Measurements from ENCODE around the gene SRM. TPM values are rescaled to one million over a fixed set of nuclear protein-coding genes. Genes with fewer than 3 reads are reported as not detected.
"Not testable (repeated sequence)": the region's sequence is repeated elsewhere in the genome, so short reads cannot be mapped to it uniquely, and the experiment has no call there.

The SRM gene
- total and polyA plus RNA-seq, 8 donors: 51.8 to 266 (median 94.8) TPM

DNA sequence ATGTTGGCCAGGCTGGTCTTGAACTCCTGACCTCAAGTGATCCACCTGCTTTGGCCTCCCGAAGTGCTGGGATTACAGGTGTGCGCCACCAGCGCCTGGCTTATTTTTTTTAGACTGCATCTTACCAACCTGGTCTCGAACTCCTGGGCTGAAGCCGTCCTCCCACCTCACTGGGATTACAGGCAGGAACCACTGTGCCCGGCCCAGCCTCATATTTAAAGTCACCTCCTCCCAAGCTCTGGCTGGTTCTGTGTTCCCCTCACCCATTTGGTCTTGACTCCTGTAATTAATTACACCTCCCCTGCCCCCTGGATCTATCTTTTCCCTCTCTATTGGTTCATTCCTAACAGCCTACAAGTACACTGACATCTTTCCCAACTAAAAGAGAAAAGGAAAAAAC is 41.5 kb upstream of the SRM start:
- TF ChIP-seq, protein P1, sequence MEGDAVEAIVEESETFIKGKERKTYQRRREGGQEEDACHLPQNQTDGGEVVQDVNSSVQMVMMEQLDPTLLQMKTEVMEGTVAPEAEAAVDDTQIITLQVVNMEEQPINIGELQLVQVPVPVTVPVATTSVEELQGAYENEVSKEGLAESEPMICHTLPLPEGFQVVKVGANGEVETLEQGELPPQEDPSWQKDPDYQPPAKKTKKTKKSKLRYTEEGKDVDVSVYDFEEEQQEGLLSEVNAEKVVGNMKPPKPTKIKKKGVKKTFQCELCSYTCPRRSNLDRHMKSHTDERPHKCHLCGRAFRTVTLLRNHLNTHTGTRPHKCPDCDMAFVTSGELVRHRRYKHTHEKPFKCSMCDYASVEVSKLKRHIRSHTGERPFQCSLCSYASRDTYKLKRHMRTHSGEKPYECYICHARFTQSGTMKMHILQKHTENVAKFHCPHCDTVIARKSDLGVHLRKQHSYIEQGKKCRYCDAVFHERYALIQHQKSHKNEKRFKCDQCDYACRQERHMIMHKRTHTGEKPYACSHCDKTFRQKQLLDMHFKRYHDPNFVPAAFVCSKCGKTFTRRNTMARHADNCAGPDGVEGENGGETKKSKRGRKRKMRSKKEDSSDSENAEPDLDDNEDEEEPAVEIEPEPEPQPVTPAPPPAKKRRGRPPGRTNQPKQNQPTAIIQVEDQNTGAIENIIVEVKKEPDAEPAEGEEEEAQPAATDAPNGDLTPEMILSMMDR (IDR thresholded peaks at IDR 0.05): no peak
- Histone ChIP-seq H3K36me3 (peaks cover 0 to 6% (median 1%) of the 10 kb centered on the region in 3 donors), H3K9me3 (no peaks in the 10 kb centered on the region), H3K27ac (no peak overlapping the region), H3K27me3 (no peaks in the 10 kb centered on the region), H3K4me1 (peaks cover 0 to 10% (median 7%) of the 10 kb centered on the region in 3 donors), H3K4me3 (no peak overlapping the region)
- intact Hi-C loops (cut with DNase I): no loop called here
- FAIRE-seq (no peak), ATAC-seq (no peak), DNase-seq (no peak)
- WGBS, 2 donors: 82 to 84% methylated on average over 6 of the region's 6 CpGs

DNA sequence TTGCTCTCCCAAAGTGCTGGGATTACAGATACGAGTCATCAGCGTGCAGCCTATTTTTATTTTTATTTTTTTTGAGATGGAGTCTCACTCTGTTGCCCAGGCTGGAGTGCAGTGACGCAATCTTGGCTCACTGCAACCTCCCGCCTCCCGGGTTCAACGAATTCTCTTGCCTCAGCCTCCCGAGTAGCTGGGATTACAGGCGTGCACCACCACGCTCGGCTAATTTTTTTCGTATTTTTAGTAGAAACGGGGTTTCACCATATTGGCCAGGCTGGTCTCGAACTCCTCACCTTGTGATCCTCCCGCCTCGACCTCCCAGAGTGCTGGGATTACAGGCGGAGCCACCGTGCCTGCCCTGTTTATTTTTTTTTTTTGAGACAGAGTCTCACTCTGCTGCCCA is 41.0 kb upstream of the SRM start:
- H3K27me3 ChIP-seq; H3K27ac ChIP-seq; H3K4me1 ChIP-seq; FAIRE-seq; H3K36me3 ChIP-seq; DNase-seq; H3K4me3 ChIP-seq; ATAC-seq; intact Hi-C loops (cut with DNase I); H3K9me3 ChIP-seq: not testable (repeated sequence)
- WGBS, 2 donors: 90 to 91% methylated on average over 17 of the region's 17 CpGs

DNA sequence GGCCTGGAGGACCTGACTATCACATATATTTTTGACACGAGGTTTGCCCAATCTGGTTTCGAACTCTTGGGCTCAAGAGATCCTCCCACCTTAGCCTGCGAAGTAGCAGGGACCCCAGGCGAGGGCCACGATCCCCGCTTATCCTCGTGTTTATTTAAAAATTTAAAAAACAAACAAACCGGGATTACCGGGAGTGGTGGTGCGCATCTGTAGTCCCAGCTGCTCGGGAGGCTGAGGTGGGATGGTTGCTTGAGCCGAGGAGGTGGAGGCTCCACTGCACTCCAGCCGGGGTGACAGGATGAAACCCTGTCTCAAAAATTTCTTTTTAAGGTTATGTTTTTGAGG is 40.3 kb upstream of the SRM start:
- DNase-seq (peak in 1 of 6 donors; percentile 13), FAIRE-seq (no peak)
- WGBS, 2 donors: 19 to 21% methylated on average over 13 of the region's 13 CpGs

DNA sequence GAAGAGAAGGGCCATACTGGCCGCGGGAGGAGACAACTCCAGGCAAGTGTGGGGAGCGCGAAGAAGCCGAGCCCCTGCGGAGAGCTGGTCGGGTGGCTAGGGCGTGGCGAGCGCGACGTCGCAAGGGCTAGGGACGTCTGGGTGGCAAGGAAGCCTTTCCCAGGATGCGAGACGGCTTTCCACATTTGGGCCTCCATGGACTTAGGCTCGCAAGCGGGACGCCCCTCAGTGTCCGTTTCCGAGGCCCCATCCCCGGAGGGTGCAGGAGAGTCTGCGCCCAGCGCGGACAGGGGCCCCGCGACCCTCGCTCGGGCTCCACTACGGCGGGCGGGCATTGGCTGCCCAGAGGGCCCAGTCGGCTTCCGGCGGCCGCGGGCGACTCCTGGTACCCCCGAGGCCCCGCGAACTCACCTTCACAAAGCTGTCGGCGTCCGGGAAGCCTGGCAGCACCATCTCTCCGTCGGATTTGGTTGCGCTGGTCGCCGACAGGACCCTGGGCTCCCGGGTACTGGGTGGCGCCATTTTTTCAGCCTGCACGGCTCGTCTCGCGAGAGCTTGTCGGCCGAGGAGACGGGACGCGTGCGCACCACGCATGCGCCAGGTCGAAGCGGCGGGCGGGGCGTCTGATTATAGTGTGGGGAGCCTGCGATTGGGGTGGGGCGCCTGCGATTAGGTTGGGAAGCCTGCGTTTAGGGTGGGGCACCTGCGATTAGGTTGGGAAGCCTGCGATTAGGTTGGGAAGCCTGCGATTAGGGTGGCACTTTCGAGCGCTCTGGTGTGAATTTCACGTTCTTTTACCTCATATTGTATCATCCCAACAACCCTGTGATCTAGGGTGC is 39.7 kb upstream of the SRM start, which contains the start of gene EXOSC10:
EXOSC10 (minus strand) TSS at position 560 of the 839 bp plus-strand sequence; CDS start at position 522, 38 bp downstream.
- H3K4me3 ChIP-seq: peak within 1 kb of the TSS; percentile 98 to 100 (median 98)
- intact Hi-C loops (cut with DNase I): no loop called here
- FAIRE-seq: no peak
- peaks cover 0 to 16% (median 0%) of the 10 kb centered on the region in 3 donors for H3K36me3 ChIP-seq
- H3K4me1 ChIP-seq: peaks cover 0 to 10% (median 7%) of the 10 kb centered on the region in 3 donors
- TF ChIP-seq, protein P1 (IDR thresholded peaks at IDR 0.05): no peak
- DNase-seq: peak; percentile 89 to 99 (median 93)
- no peaks in the 10 kb centered on the region for H3K9me3 ChIP-seq
- no peaks in the 10 kb centered on the region for H3K27me3 ChIP-seq
- peak; percentile 98 to 100 (median 99) for ATAC-seq
- peak within 1 kb of the TSS; percentile 41 to 80 (median 72) for H3K27ac ChIP-seq
- 0% methylated on average over 71 to 78 of the region's 78 CpGs for WGBS, 2 donors

More for the DNA sequence above, 40.3 kb upstream of the SRM start:
- intact Hi-C loops (cut with DNase I): no loop called here
- H3K36me3 ChIP-seq: peaks cover 0 to 10% (median 0%) of the 10 kb centered on the region in 3 donors
- H3K4me1 ChIP-seq: peaks cover 0 to 10% (median 7%) of the 10 kb centered on the region in 3 donors
- H3K27ac ChIP-seq: peak overlapping the region in 2 of 4 donors; percentile 78 to 80
- H3K4me3 ChIP-seq: peak overlapping the region; percentile 98 to 100 (median 98)
- H3K27me3 ChIP-seq: no peaks in the 10 kb centered on the region
- TF ChIP-seq, protein P1 (IDR thresholded peaks at IDR 0.05): no peak
- peak in 2 of 4 donors; percentile 6 to 8 for ATAC-seq
- no peaks in the 10 kb centered on the region for H3K9me3 ChIP-seq

DNA sequence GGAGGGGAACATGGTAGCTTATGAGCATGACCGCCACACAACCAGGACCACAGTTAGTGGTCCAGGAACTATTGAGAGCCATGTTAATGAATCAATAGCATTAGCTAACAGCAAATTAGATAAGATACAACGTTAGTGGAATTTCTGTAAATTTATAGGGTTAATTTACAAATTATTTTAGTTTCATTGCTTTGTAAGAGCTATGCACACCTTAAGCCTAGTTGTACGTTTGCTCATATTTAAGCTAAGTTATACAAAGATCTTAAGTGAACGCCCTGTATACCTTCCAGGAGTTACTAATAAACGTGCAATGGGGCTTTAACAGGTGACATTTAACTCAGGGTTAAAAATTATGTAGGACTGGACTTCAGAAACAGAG is 39.1 kb upstream of the SRM start:
- peak overlapping the region; percentile 98 to 100 (median 98) for H3K4me3 ChIP-seq
- H3K27ac ChIP-seq: peak overlapping the region in 2 of 4 donors; percentile 78 to 80

DNA sequence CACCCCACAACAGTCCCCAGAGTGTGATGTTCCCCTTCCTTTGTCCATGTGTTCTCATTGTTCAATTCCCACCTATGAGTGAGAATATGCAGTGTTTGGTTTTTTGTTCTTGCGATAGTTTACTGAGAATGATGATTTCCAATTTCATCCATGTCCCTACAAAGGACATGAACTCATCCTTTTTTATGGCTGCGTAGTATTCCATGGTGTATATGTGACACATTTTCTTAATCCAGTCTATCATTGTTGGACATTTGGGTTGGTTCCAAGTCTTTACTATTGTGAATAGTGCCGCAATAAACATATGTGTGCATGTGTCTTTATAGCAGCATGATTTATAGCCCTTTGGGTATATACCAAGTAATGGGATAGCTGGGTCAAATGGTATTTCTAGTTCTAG is 24.0 kb upstream of the SRM start:
- H3K4me3 ChIP-seq; intact Hi-C loops (cut with DNase I); ATAC-seq; H3K9me3 ChIP-seq; H3K4me1 ChIP-seq; H3K27ac ChIP-seq; DNase-seq; H3K27me3 ChIP-seq; FAIRE-seq: not testable (repeated sequence)
- peaks cover 5 to 49% (median 7%) of the 10 kb centered on the region in 3 donors for H3K36me3 ChIP-seq
- 98 to 100% methylated on average over 2 of the region's 3 CpGs for WGBS, 2 donors

More for the DNA sequence above, 39.1 kb upstream of the SRM start:
- ATAC-seq: no peak
- FAIRE-seq: no peak
- TF ChIP-seq, protein P1 (IDR thresholded peaks at IDR 0.05): no peak
- Histone ChIP-seq H3K27me3 (no peaks in the 10 kb centered on the region), H3K9me3 (no peaks in the 10 kb centered on the region), H3K4me1 (peaks cover 0 to 10% (median 7%) of the 10 kb centered on the region in 3 donors), H3K36me3 (peaks cover 0 to 20% (median 4%) of the 10 kb centered on the region in 3 donors)
- no peak for DNase-seq
- intact Hi-C loops (cut with DNase I): no loop called here
- 7 to 11% methylated on average over 5 of the region's 5 CpGs for WGBS, 2 donors
